HepG2 (cell line): Measurements from ENCODE around the gene NNAT. TPM values are rescaled to one million over a fixed set of nuclear protein-coding genes. Genes with fewer than 3 reads are reported as not detected.

Source experiments
- ARID3A ChIP-seq: IDR thresholded peaks from 2 replicates; pipeline ENCODE4 v1.6.1; 2012; ENCODE audit warnings: low read depth, low read length, improper control_type of control experiment
- CEBPB ChIP-seq: IDR thresholded peaks from 2 replicates; pipeline ENCODE4 v1.6.1; 2011; ENCODE audit warnings: low read depth, low read length, improper control_type of control experiment, borderline replicate concordance
- CEBPG ChIP-seq: IDR thresholded peaks from 2 replicates; pipeline ENCODE4 v1.6.1; 2016
- CTCF ChIP-seq: sonication (generic); formaldehyde crosslinking; IDR thresholded peaks from 2 replicates; pipeline ENCODE4 v1.5.0; 2020; ENCODE audit warnings: mild to moderate bottlenecking, missing genetic modification reagents, moderate library complexity
- DRAP1 ChIP-seq: IDR thresholded peaks from 2 replicates; pipeline ENCODE4 v1.6.1; 2016; ENCODE audit warnings: missing genetic modification reagents, missing compliant biosample characterization
- FOXC1 ChIP-seq: sonication (generic); formaldehyde crosslinking; IDR thresholded peaks from 2 replicates; pipeline ENCODE4 v1.8.0; 2022; ENCODE audit warnings: mild to moderate bottlenecking, missing genetic modification reagents, borderline replicate concordance
- GFI1 ChIP-seq: sonication (generic); formaldehyde crosslinking; IDR thresholded peaks from 2 replicates; pipeline ENCODE4 v1.5.0; 2020; ENCODE audit warnings: missing genetic modification reagents, mild to moderate bottlenecking, borderline replicate concordance
- HMGXB4 ChIP-seq, 2 experiments: sonication (generic) in 1 of 2; formaldehyde crosslinking in 1 of 2; IDR thresholded peaks; 2 replicates each; pipeline versions ENCODE4 v1.4.0 to v1.6.1; 2018 to 2020; ENCODE audit warnings: missing genetic modification reagents in 2 of 2, borderline replicate concordance in 1 of 2, low read depth in 1 of 2, mild to moderate bottlenecking in 1 of 2, missing biosample characterization in 1 of 2
- HNF4A ChIP-seq: sonication (generic); formaldehyde crosslinking; IDR thresholded peaks from 2 replicates; pipeline ENCODE4 v1.4.0; 2020; ENCODE audit warnings: missing genetic modification reagents
- KLF13 ChIP-seq: sonication (generic); formaldehyde crosslinking; IDR thresholded peaks from 2 replicates; pipeline ENCODE4 v1.4.0; 2020; ENCODE audit warnings: mild to moderate bottlenecking, missing genetic modification reagents
- MIER2 ChIP-seq: IDR thresholded peaks from 2 replicates; pipeline ENCODE4 v1.6.1; 2016; ENCODE audit warnings: missing biosample characterization, missing genetic modification reagents
- NFYB ChIP-seq: sonication (generic); formaldehyde crosslinking; IDR thresholded peaks from 2 replicates; pipeline ENCODE4 v1.4.0; 2020; ENCODE audit warnings: missing genetic modification reagents
- NR2F6 ChIP-seq, 2 experiments: IDR thresholded peaks; 2 replicates each; pipeline ENCODE4 v1.6.1; 2016; ENCODE audit warnings: antibody characterized with exemption in 1 of 2, mild to moderate bottlenecking in 1 of 2
- SALL2 ChIP-seq: sonication (generic); formaldehyde crosslinking; IDR thresholded peaks from 2 replicates; pipeline ENCODE4 v1.8.1; 2023; ENCODE audit warnings: mild to moderate bottlenecking, missing genetic modification reagents, inconsistent platforms
- STAG1 ChIP-seq: sonication (generic); formaldehyde crosslinking; IDR thresholded peaks from 2 replicates; pipeline ENCODE4 v1.4.0; 2020; ENCODE audit warnings: missing genetic modification reagents
- TEAD3 ChIP-seq: optimal IDR thresholded peaks from 2 replicates; pipeline ENCODE3; 2016; ENCODE audit warnings: borderline replicate concordance
- ZNF275 ChIP-seq: sonication (generic); formaldehyde crosslinking; IDR thresholded peaks from 2 replicates; pipeline ENCODE4 v1.8.0; 2022; ENCODE audit warnings: missing genetic modification reagents, mild to moderate bottlenecking, inconsistent platforms, borderline replicate concordance
- ZNF276 ChIP-seq: sonication (generic); formaldehyde crosslinking; IDR thresholded peaks from 2 replicates; pipeline ENCODE4 v1.4.0; 2020; ENCODE audit warnings: mild to moderate bottlenecking, low read depth, missing genetic modification reagents
- ZNF713 ChIP-seq: sonication (generic); formaldehyde crosslinking; IDR thresholded peaks from 2 replicates; pipeline ENCODE4 v1.4.0; 2020; ENCODE audit warnings: mild to moderate bottlenecking, missing genetic modification reagents
- ZNF788 ChIP-seq: sonication (generic); formaldehyde crosslinking; IDR thresholded peaks from 2 replicates; pipeline ENCODE4 v1.5.0; 2020; ENCODE audit warnings: mild to moderate bottlenecking, missing genetic modification reagents, borderline replicate concordance
- polyA plus RNA-seq, 8 experiments: library from polyadenylated mRNA; depleted of rRNA in 3 of 8; stranded (reverse) in 7 of 8; unstranded in 1 of 8; fragments of >200 nt; fragmentation: Illumina TruSeq in 4 of 8; extraction: Trizol in 4 of 8; gene quantifications; 2 replicates each; pipeline versions ENCODE4 v1.2.1 to v1.2.3, GENCODE V29; 2011 to 2016; ENCODE audit warnings: low read depth in 4 of 8, missing spikeins in 1 of 8, mixed read lengths in 1 of 8; ENCODE audit not compliant: insufficient read depth in 1 of 8
- total RNA-seq, 5 experiments: library from RNA; depleted of rRNA; stranded (reverse); fragments of >200 nt; fragmentation: Illumina TruSeq; extraction: Trizol; gene quantifications; 2 replicates each; pipeline ENCODE4 v1.2.3, GENCODE V29; 2016; ENCODE audit warnings: low read depth in 1 of 5

Gene NNAT
- total and polyA plus RNA-seq, 2 of the 13 experiments (the other 11 are each of a cell fraction or from before 2014, with no cell fraction given): not detected

GRCh38 chr20:37543828-37544227, 22.8 kb downstream of the NNAT start (continued):
- TF ChIP-seq ARID3A (0 out of 2 replicates have a peak, but pooled peaks have one; percentile 40), ZNF275 (CRISPR knock-in tag) (no peak), CTCF (CRISPR knock-in tag) (peak; percentile 66), ZNF788 (CRISPR knock-in tag) (no peak), HNF4A (CRISPR knock-in tag) (no peak), ZNF713 (CRISPR knock-in tag) (0 out of 2 replicates have a peak, but pooled peaks have one; percentile 25), GFI1 (peak; percentile 37; the same call in 1 of the 2 replicates), STAG1 (CRISPR knock-in tag) (peak; percentile 60), TEAD3 (CRISPR knock-in tag) (peak; percentile 71), CEBPG (CRISPR knock-in tag) (peak; percentile 89), CEBPB (peak; percentile 96), FOXC1 (CRISPR knock-in tag) (0 out of 2 replicates have a peak, but pooled peaks have one; percentile 49), DRAP1 (CRISPR knock-in tag) (peak; percentile 28; the same call in 1 of the 2 replicates), NR2F6 (IDR thresholded peaks at IDR 0.05) (no peak), NR2F6 (CRISPR knock-in tag; IDR thresholded peaks at IDR 0.05) (0 out of 2 replicates have a peak, but pooled peaks have one; percentile 23), SALL2 (CRISPR knock-in tag) (no peak), HMGXB4 (CRISPR knock-in tag; IDR thresholded peaks at IDR 0.05; ENCODE audit: borderline replicate concordance in 1 of 2, low read depth in 1 of 2) (0 out of 4 replicates have a peak, but pooled peaks have one; percentile 27 to 35), MIER2 (0 out of 2 replicates have a peak, but pooled peaks have one; percentile 52), NFYB (no peak), ZNF276 (CRISPR knock-in tag) (no peak), KLF13 (CRISPR knock-in tag) (no peak)
